HCT116 (cell line): ENCODE results near the gene AIFM2. TPM values are rescaled to one million over a fixed set of nuclear protein-coding genes. Genes with fewer than 3 reads are reported as not detected.

Source experiments
- ATAC-seq: fragments of 200-7000 bp; cut with Tn5 transposase; 2 replicates; pipeline ENCODE4 v1.9.1; 2020; ENCODE audit warnings: mild to moderate bottlenecking, moderate library complexity
- BruUV-seq: library from RNA; stranded (reverse); fragments of 400-500 nt; replicated peaks from 2 replicates; lab custom pipeline; 2021; lab: Mats Ljungman, UMichigan
- CTCF ChIA-PET: fragments of 300-600 bp; sonication (Branson Sonifier 250); formaldehyde crosslinking; loops from one replicate; lab custom pipeline; 2021; ENCODE audit warnings: antibody characterized with exemption; lab: Charles Lee
- POLR2A ChIA-PET: fragments of 300-600, 350-600 bp; sonication (Branson Sonifier 250); formaldehyde crosslinking; loops from one replicate; lab custom pipeline; 2021; ENCODE audit warnings: antibody characterized with exemption; lab: Charles Lee
- RAD21 ChIA-PET, 2 experiments: fragments of 300-600 bp; sonication (Branson Sonifier 250); formaldehyde crosslinking; loops; one replicate each; lab custom pipeline; 2023; ENCODE audit warnings: low total read pairs in 2 of 2; ENCODE audit not compliant: uncharacterized antibody in 2 of 2, unreplicated experiment in 2 of 2, low non-redundant PET in 1 of 2; lab: Charles Lee
- DNase-seq: peaks from one replicate; pipeline ENCODE4 v3.0.0-alpha.2; 2010; ENCODE audit warnings: low read depth, low spot score
- H2AFZ ChIP-seq: fragments of 200-600 bp; shearing (Covaris generic), sonication (generic); 2 replicates; pipeline ENCODE4 v1.6.1; 2017; ENCODE audit warnings: low read depth, mixed run types, mixed read lengths, antibody characterized with exemption, low read length; ENCODE audit not compliant: poor library complexity, severe bottlenecking
- H3K27ac ChIP-seq: 2 replicates; pipeline ENCODE4 v1.5.1; 2012; ENCODE audit warnings: low read depth, low read length
- H3K27me3 ChIP-seq: fragments of 200-600 bp; sonication (generic); 2 replicates; pipeline ENCODE4 v1.6.1; 2016; ENCODE audit warnings: mixed run types, low read length, mixed read lengths; ENCODE audit not compliant: insufficient read depth
- H3K36me3 ChIP-seq, 2 experiments: fragments of 200-500 bp in 1 of 2; fragments of 200-600 bp in 1 of 2; sonication (Bioruptor generic) in 1 of 2; sonication (generic) in 1 of 2; 2 replicates each; pipeline versions ENCODE4 v1.5.1 to v1.6.1; 2014 to 2016; ENCODE audit warnings: low read length in 2 of 2, inconsistent platforms in 1 of 2, mixed read lengths in 1 of 2, mixed run types in 1 of 2; ENCODE audit not compliant: insufficient read depth in 2 of 2, control insufficient read depth in 1 of 2
- H3K4me1 ChIP-seq, 2 experiments: fragments of 200-600 bp in 1 of 2; sonication (generic) in 1 of 2; 2 replicates each; pipeline versions ENCODE4 v1.5.1 to v1.6.1; 2012 to 2017; ENCODE audit warnings: low read length in 2 of 2, inconsistent platforms in 1 of 2, mild to moderate bottlenecking in 1 of 2, mixed read lengths in 1 of 2, mixed run types in 1 of 2, moderate library complexity in 1 of 2; ENCODE audit not compliant: insufficient read depth in 2 of 2, control insufficient read depth in 1 of 2
- H3K4me2 ChIP-seq: fragments of 200-600 bp; sonication (generic); 2 replicates; pipeline ENCODE4 v1.6.1; 2017; ENCODE audit warnings: mixed run types, low read length, mixed read lengths
- H3K4me3 ChIP-seq, 2 experiments: fragments of 200-600 bp in 1 of 2; sonication (generic) in 1 of 2; replicated peaks in 1 of 2; 2 replicates each; pipeline ENCODE4 v1.5.1; 2011 to 2016; ENCODE audit warnings: low read length in 2 of 2, control low read depth in 1 of 2, low read depth in 1 of 2, mild to moderate bottlenecking in 1 of 2, mixed read lengths in 1 of 2, mixed run types in 1 of 2
- H3K79me2 ChIP-seq: fragments of 200-600 bp; sonication (generic); 2 replicates; pipeline ENCODE4 v1.6.1; 2017; ENCODE audit warnings: mild to moderate bottlenecking, mixed run types, low read length, moderate library complexity, mixed read lengths; ENCODE audit not compliant: insufficient read depth
- H3K9ac ChIP-seq: fragments of 200-600 bp; sonication (generic); 2 replicates; pipeline ENCODE4 v1.6.1; 2016; ENCODE audit warnings: low read length, mixed read lengths
- H3K9me2 ChIP-seq: fragments of 200-600 bp; sonication (generic), shearing (Covaris generic); 2 replicates; pipeline ENCODE4 v1.6.1; 2017; ENCODE audit warnings: mixed run types, mild to moderate bottlenecking, moderate library complexity; ENCODE audit not compliant: insufficient read depth
- H3K9me3 ChIP-seq, 2 experiments: fragments of 200-500 bp in 1 of 2; fragments of 200-600 bp in 1 of 2; sonication (Bioruptor generic) in 1 of 2; sonication (generic) in 1 of 2; 2 replicates each; pipeline ENCODE4 v1.6.1; 2014 to 2017; ENCODE audit warnings: low read length in 2 of 2, mixed read lengths in 2 of 2, inconsistent platforms in 1 of 2, low read depth in 1 of 2, mild to moderate bottlenecking in 1 of 2, mixed run types in 1 of 2, moderate library complexity in 1 of 2; ENCODE audit not compliant: control insufficient read depth in 1 of 2, insufficient read depth in 1 of 2
- H4K20me1 ChIP-seq: fragments of 200-600 bp; sonication (generic), shearing (Covaris generic); 2 replicates; pipeline ENCODE4 v1.6.1; 2017; ENCODE audit warnings: mixed run types, mild to moderate bottlenecking, moderate library complexity; ENCODE audit not compliant: insufficient read depth
- ATF3 ChIP-seq: IDR thresholded peaks from 2 replicates; pipeline ENCODE4 v1.6.1; 2012
- CBX3 ChIP-seq: IDR thresholded peaks from 2 replicates; pipeline ENCODE4 v1.6.1; 2012; ENCODE audit warnings: low read depth
- CEBPB ChIP-seq: IDR thresholded peaks from 2 replicates; pipeline ENCODE4 v1.6.1; 2012; ENCODE audit warnings: low read depth
- EGR1 ChIP-seq: IDR thresholded peaks from 2 replicates; pipeline ENCODE4 v1.6.1; 2012; ENCODE audit warnings: low read depth
- ELF1 ChIP-seq: IDR thresholded peaks from 2 replicates; pipeline ENCODE4 v1.6.1; 2012; ENCODE audit warnings: low read depth, borderline replicate concordance
- EZH2 ChIP-seq: fragments of 200-600 bp; sonication (generic); IDR thresholded peaks from 2 replicates; pipeline ENCODE4 v1.6.1; 2017; ENCODE audit warnings: antibody characterized with exemption, mixed run types
- EZH2phosphoT487 ChIP-seq: fragments of 200-600 bp; IDR thresholded peaks from 2 replicates; pipeline ENCODE4 v1.6.1; 2018; ENCODE audit warnings: antibody characterized with exemption, borderline replicate concordance
- FOSL1 ChIP-seq: IDR thresholded peaks from 2 replicates; pipeline ENCODE4 v1.6.1; 2012; ENCODE audit warnings: low read depth
- JUND ChIP-seq: IDR thresholded peaks from 2 replicates; pipeline ENCODE4 v1.6.1; 2012
- POLR2AphosphoS5 ChIP-seq: IDR thresholded peaks from 2 replicates; pipeline ENCODE4 v1.6.1; 2011; ENCODE audit warnings: mild to moderate bottlenecking, low read depth, low read length, moderate library complexity
- RAD21 ChIP-seq: IDR thresholded peaks from 2 replicates; pipeline ENCODE4 v1.6.1; 2012; ENCODE audit warnings: low read depth, mild to moderate bottlenecking
- REST ChIP-seq: IDR thresholded peaks from 2 replicates; pipeline ENCODE4 v1.6.1; 2012; ENCODE audit warnings: low read depth
- SIN3A ChIP-seq: IDR thresholded peaks from 2 replicates; pipeline ENCODE4 v1.6.1; 2012; ENCODE audit warnings: low read depth
- SP1 ChIP-seq: IDR thresholded peaks from 2 replicates; pipeline ENCODE4 v1.6.1; 2012; ENCODE audit warnings: low read depth
- SRF ChIP-seq: IDR thresholded peaks from 2 replicates; pipeline ENCODE4 v1.6.1; 2012; ENCODE audit warnings: low read depth
- YY1 ChIP-seq: IDR thresholded peaks from 2 replicates; pipeline ENCODE4 v1.6.1; 2011; ENCODE audit warnings: low read length, low read depth, moderate library complexity, mild to moderate bottlenecking; ENCODE audit not compliant: insufficient replicate concordance; ENCODE audit errors: extremely low read depth
- ZBTB33 ChIP-seq: IDR thresholded peaks from 2 replicates; pipeline ENCODE4 v1.6.1; 2011; ENCODE audit warnings: mild to moderate bottlenecking, low read length, moderate library complexity; ENCODE audit not compliant: insufficient replicate concordance; ENCODE audit errors: extremely low read depth
- ZFX ChIP-seq: fragments of 450-650 bp; IDR thresholded peaks from 2 replicates; pipeline ENCODE4 v1.6.1; 2017
- ZNF274 ChIP-seq: fragments of 200-500 bp; sonication (Bioruptor generic); IDR thresholded peaks from 2 replicates; pipeline ENCODE4 v1.6.1; 2014; ENCODE audit warnings: mild to moderate bottlenecking, low read depth, low read length, inconsistent platforms
- intact Hi-C: fragments of 100-400 bp; cut with micrococcal nuclease; formaldehyde crosslinking; loops from 2 replicates; pipeline ENCODE4 v1.10.0; 2022
- total RNA-seq: library from RNA; stranded (reverse); gene quantifications from one replicate; pipeline ENCODE4 v1.2.1, GENCODE V29; 2021; ENCODE audit not compliant: unreplicated experiment
- TF ChIP-seq, protein P1 (sequence below): IDR thresholded peaks from 2 replicates; pipeline ENCODE4 v1.6.1; 2012

The AIFM2 gene
- total RNA-seq, 1 experiment from 2014 or later = 20.0 TPM

DNA sequence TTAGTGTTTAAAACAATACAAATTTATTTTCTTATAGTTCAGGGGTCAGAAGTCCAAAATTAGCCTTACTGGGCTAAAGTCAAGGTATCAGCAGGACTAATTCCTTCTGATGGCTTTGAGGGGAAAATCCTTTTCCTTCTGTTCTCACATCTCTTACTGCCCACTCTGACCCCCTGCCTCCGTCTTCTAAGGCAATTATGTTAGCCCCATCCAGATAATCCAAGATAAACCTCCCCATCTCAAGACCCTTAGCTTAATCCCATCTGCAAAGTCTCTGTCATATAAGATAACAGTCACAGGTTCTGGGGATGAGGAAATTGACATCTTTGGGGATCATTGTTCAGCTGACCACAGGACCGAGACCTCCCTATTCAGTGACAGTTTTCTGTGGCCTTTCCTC, 57.7 kb downstream of the AIFM2 start (continued):
- no peak for TF ChIP-seq ZNF274
- TF ChIP-seq, all 23 proteins: peak for 0

- no TSS peak for BruUV-seq
- CTCF ChIA-PET = interaction anchor here (0.9 kb wide), 1 partner anchor 20 kb away, joined by 3 read pairs; no protein-coding TSS in a partner anchor
Observed at GRCh38 chr10:70074165-70074564, 58.5 kb downstream of the AIFM2 start.

More at GRCh38 chr10:70074165-70074564, 58.5 kb downstream of the AIFM2 start:
- Histone ChIP-seq H3K9me3 (no peaks in the 10 kb centered on the region), H3K27me3 (no peaks in the 10 kb centered on the region), H3K36me3 (no peaks in the 10 kb centered on the region; a peak in 1 of 4 replicates), H3K4me2 (no peak overlapping the region), H3K27ac (no peak overlapping the region), H3K9me2 (no peaks in the 10 kb centered on the region), H2AFZ (no peak overlapping the region), H3K4me1 (peaks cover 0 to 7% of the 10 kb centered on the region in 2 experiments; a peak in 1 of 4 replicates), H3K9ac (no peak overlapping the region), H3K4me3 (no peak overlapping the region), H4K20me1 (no peaks in the 10 kb centered on the region), H3K79me2 (no peaks in the 10 kb centered on the region)
- no peak for ATAC-seq
- TF ChIP-seq EGR1 (no peak), JUND (no peak), ZFX (no peak), SP1 (no peak), CBX3 (no peak), POLR2AphosphoS5 (no peak), ATF3 (no peak), ELF1 (no peak), EZH2phosphoT487 (no peak), SRF (no peak), FOSL1 (no peak), ZBTB33 (no peak), CEBPB (no peak), EZH2 (no peak), REST (no peak), SIN3A (no peak), RAD21 (no peak), YY1 (no peak), ZNF274 (no peak)
- TF ChIP-seq, protein P1, sequence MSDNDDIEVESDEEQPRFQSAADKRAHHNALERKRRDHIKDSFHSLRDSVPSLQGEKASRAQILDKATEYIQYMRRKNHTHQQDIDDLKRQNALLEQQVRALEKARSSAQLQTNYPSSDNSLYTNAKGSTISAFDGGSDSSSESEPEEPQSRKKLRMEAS = no peak
- RAD21 ChIA-PET = no interaction called here
- intact Hi-C loops = no loop called here
- DNase-seq = no peak
- POLR2A ChIA-PET = no interaction called here
